T-helper 9 cell (primary cell): ENCODE measurements around the gene RAB3GAP2.
"Not testable (repeated sequence)": the region's sequence is repeated elsewhere in the genome, so short reads cannot be mapped to it uniquely, and the experiment has no call there.

Experiments
- DNase-seq: peaks from one replicate; pipeline ENCODE4 v3.0.0-alpha.2; 2020

Gene RAB3GAP2

DNA sequence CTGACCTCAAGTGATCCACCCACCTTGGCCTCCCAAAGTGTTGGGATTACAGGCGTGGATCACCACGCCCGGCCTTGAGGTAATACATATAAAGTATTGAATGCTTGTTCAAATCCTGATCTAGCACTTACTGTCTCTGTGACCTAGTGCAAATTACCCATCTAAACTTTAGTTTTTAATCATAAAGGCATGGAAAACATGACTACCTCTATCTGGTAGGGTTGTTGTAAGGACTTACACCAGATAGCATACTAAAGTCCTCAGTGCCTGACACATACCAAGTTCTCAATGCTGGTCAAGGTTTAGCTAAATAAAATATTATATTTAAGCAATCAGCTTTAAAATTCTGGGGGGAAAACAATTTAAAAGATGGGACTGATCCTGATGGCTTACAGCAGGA lies 38.3 kb downstream of the RAB3GAP2 start:
- DNase-seq, result no peak

- DNase-seq, result no peak
Measured at GRCh38 chr1:220229771-220230170, 42.5 kb downstream of the RAB3GAP2 start.

- DNase-seq, result no peak
Measured at GRCh38 chr1:220227393-220227792, 44.9 kb downstream of the RAB3GAP2 start.

DNA sequence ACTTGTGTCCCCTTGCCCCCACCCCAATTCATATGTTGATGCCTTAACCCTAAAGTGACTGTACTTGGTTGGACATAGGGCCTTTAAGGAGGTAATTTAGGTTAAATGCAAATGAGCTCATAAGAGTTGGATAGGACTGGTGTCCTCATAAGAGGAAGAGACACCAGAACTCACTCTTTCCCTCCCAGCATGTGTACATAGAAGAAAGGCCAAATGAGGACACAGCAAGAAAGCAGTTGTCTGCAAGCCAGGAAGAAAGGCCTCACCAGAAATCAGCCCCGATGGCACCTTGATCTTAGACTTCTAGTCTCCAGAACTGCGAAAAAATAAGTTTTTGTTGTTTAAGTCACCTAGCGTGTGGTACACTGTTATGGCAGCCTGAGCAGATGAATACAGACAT lies 45.5 kb downstream of the RAB3GAP2 start:
- no peak for DNase-seq

GRCh38 chr1:220225957-220226356 lies 46.3 kb downstream of the RAB3GAP2 start:
- no peak for DNase-seq

- no peak for DNase-seq
Measured at GRCh38 chr1:220224611-220225124, 47.6 kb downstream of the RAB3GAP2 start.

- no peak for DNase-seq
Measured at GRCh38 chr1:220224033-220224432, 48.2 kb downstream of the RAB3GAP2 start.

GRCh38 chr1:220222939-220223338 lies 49.3 kb downstream of the RAB3GAP2 start:
- DNase-seq, result no peak

GRCh38 chr1:220221670-220222069 lies 50.6 kb downstream of the RAB3GAP2 start:
- DNase-seq, result no peak

- no peak for DNase-seq
Measured at GRCh38 chr1:220221269-220221668, 51.0 kb downstream of the RAB3GAP2 start.

- not testable (repeated sequence) for DNase-seq
Measured at GRCh38 chr1:220220699-220221040, 51.6 kb downstream of the RAB3GAP2 start.

GRCh38 chr1:220219865-220220698 lies 52.2 kb downstream of the RAB3GAP2 start:
- DNase-seq, result no peak

GRCh38 chr1:220219136-220219442 lies 53.2 kb downstream of the RAB3GAP2 start:
- no peak for DNase-seq

GRCh38 chr1:220218397-220219135 lies 53.7 kb downstream of the RAB3GAP2 start:
- DNase-seq, result not testable (repeated sequence)

DNA sequence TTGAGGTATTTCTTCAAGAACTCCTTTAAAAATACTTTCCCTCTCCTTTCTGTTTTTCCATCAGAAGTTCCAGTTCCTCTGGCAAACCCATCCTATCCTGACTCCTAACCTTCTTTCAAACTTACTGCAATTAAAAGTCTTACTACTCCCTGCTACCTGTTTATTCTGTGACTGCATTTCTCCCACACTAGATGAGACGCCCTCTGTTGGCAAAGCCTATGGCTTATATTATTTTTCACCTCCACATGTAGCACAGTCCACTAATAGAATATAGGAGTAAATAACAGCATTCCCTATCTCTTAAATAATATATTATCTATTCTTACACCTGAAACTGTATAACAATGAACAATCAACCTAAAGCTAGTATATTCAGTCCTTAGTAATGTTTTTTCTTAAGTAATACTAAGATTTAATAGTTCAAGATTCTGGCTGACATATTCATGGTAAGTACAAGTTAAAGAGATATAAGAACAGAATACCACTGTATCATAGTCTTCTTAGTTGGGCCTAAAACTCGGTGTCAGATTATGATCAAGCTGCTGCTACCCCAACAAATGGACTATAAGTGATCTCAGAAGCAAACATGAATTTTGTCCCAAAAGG lies 54.8 kb downstream of the RAB3GAP2 start:
- DNase-seq, result no peak

DNA sequence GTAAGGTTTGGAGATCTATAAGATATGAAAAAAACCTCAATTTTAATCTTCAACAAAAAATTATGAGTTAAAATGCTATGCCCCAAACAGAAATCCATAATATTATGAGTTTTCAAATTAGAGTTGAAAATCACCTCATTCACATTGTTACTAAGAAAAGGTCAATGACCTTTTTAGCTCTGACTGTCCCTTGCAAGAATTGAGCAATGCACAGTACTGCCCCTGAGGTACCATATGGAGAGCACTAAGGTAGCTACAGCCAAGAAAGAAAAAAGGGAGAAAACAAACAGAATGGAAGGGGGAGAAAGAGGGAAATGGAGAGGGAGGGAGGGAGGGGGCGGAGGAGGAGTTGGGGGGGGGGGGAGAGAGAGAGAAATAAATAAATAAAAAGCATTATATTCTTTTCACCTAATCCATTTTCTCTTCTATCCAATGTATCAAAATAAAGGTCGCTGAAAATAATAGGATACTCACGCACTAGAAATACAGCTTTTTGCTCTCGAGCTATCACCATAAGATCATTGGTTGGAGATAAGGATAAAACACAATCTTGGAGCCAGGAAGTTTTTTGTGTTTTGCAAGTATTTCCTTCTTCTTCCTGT lies 58.8 kb downstream of the RAB3GAP2 start:
- DNase-seq, result no peak

- no peak for DNase-seq
Measured at GRCh38 chr1:220207411-220207810, 64.8 kb downstream of the RAB3GAP2 start.

DNA sequence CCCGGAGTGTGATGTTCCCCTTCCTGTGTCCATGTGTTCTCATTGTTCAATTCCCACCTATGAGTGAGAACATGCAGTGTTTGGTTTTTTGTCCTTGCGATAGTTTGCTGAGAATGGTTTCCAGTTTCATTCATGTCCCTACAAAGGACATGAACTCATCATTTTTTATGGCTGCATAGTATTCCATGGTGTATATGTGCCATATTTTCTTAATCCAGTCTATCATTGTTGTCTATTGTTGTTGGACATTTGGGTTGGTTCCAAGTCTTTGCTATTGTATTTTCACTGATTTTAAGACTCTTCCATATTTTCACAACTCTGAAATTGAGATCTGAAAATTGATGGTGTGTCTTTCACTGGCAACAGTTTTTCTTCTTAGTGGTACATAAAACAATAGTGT lies 67.5 kb downstream of the RAB3GAP2 start:
- DNase-seq, result not testable (repeated sequence)

- DNase-seq, result no peak
Measured at GRCh38 chr1:220203816-220204215, 68.4 kb downstream of the RAB3GAP2 start.

DNA sequence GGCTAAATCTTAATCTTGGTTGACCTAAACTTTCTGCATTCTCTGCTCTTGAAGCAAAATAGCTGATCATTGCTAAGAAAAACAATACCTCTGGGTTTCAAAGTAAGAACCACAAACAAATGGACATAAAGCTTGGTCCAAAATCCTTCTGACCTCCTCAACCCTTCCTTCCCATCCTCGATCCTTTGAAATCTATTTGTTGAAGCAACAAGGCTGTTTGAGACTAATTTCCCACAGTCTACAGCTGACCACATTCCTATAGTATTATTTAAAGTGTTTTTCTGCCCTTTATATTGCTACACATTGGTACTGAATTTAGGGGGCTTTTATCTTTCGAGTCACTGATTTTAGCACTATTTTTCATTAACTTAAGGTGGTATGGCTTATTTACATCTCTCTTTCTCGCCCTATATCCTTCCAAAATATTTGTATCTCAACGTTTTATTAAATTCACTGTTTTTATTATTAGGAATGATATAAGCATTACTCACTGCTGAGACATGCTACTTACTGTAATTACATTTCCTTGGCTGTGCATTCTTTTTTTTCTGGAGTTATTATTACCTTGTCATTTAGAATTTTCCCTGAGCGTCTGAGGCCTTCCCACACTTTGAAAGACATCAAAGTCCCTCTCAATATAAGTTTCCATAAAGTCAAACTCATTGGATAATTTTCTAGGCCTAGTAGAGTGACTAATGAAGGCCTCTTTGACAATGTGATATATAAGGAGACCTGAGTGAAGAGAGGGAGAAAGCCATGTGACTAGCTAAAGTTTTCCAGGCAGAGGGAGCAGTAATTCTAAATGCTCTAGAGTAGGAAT lies 73.9 kb downstream of the RAB3GAP2 start:
- no peak for DNase-seq

DNA sequence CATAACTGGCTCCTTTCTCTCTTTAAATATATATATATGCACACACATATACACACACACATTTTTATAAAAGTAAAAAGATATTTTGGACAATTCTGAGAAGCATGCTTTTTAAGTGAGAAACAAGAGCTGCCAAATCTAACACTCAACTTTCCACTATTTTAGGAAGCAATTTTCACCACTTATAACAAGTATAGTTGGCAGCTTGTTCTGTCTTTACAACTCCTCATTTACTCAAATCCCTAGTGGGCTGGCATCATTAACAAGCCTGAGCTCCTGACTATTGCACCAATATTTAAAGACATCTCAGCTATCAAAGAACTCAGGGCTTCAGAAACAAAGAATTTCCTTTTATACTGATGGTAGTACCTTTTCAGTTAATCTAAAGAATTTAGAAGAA lies 76.6 kb downstream of the RAB3GAP2 start:
- DNase-seq, result no peak

DNA sequence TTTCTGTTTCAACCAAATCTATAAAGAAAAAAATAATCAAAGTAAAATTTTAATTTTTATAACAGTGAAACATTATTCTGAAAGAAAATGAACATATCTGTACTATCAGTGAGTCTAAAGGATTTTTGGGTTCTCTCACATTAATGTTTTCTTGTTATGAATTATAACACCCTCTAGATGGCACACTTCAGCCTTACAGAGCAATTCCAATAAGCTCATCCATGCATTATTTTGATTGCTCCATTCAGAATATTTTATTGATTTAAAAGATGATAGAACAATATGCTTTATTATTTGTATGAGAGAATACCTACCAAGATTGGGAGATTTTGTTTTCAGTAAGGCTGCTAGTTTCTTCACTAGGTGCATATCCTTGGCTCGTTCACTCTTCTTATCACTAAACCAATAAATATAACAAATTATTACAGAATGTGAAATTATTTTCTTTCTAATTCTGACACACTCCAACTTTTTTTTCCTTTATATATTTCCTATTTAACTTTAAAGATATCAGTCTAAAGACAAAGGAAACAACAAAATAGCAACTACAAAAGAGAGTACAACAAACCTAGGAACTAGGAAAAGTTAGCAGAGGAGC lies 82.4 kb downstream of the RAB3GAP2 start:
- no peak for DNase-seq
